ENCODE results near the gene ANO1. TPM values are rescaled to one million over a fixed set of nuclear protein-coding genes. Genes with fewer than 3 reads are reported as not detected.
A peak's percentile ranks its signal among the peaks of the same experiment; 100 is the strongest.

The ANO1 gene
- total RNA-seq, 1 donor from 2014 or later, result under 0.01 TPM

- DNase-seq, result no peak
These were observed 89.7 kb downstream of the ANO1 start for GRCh38 chr11:70167723-70168404.

- no peak for DNase-seq
These were observed 90.3 kb downstream of the ANO1 start for GRCh38 chr11:70168405-70168754.

DNA sequence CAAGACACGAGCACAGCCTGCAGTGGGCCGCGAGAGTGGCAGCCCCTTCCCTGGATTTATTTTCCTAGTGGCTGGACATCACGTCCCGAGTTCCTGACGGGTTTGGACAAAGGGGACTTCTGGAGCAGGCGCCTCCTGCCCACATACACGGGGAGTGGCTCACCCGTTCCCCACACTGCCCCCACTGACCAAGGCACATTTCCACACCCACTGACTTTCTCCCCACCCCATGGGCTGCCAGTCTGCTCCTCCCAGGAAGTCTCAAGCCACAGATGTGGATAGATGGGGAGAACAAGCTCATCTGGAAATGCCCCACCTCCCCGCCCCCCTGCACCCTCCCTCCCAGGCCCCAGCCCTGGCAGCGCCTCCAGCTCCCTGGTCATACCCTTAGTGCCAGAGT lies 91.0 kb downstream of the ANO1 start:
- DNase-seq, result no peak

GRCh38 chr11:70169632-70170031 lies 91.5 kb downstream of the ANO1 start:
- no peak for DNase-seq

DNA sequence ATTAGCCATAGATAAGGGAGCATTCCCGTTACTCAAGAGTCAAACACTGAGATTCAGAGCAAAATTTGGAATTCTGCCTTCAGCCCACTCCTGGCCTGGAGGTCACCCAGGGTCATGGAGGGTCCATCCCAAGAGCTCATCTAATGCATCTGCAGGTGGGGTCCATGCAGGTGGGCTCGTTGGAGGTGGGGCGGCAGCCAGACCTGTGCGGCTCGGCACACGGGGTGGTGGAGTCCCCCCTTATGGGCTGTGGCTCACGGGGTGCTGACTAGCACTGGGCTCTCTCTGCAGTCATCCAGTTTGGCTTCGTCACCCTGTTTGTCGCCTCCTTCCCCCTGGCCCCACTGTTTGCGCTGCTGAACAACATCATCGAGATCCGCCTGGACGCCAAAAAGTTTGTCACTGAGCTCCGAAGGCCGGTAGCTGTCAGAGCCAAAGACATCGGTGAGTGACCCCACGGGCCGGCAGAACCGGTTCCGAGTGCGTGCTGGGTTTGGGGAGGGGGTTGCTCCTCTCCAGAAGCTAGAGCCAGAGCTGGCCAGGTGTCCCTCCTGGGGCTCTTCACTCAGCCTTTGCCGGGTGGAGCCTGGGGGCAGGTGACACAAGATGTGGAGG lies 92.6 kb downstream of the ANO1 start:
- DNase-seq, result no peak

GRCh38 chr11:70173018-70173417 lies 94.9 kb downstream of the ANO1 start:
- DNase-seq, result no peak

- DNase-seq, result no peak
These were observed 96.6 kb downstream of the ANO1 start for GRCh38 chr11:70174547-70175235.

DNA sequence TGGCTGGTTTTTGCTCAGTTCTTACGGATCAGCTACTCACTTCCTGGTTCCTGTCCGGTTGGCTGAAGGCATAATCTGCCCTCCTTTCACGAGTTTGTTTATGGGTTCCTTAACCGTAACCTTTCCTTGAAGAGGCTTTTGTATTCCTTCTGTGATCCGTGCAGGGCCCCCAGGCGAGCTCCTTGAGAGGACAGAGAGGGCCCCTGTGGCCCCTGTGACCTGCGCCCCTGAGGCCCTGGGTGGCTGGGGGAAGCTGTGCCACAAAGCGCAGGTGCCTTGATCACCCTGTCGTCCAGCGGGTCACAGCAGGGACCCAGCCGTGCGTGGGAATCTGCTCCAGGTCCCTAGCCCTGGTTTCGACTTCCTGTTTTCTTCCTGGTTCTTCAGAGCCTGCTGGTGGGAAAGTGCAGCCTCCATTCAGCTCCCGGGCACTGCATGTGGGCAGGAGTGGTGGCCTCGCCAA lies 97.2 kb downstream of the ANO1 start:
- peak; percentile 18 for DNase-seq

DNA sequence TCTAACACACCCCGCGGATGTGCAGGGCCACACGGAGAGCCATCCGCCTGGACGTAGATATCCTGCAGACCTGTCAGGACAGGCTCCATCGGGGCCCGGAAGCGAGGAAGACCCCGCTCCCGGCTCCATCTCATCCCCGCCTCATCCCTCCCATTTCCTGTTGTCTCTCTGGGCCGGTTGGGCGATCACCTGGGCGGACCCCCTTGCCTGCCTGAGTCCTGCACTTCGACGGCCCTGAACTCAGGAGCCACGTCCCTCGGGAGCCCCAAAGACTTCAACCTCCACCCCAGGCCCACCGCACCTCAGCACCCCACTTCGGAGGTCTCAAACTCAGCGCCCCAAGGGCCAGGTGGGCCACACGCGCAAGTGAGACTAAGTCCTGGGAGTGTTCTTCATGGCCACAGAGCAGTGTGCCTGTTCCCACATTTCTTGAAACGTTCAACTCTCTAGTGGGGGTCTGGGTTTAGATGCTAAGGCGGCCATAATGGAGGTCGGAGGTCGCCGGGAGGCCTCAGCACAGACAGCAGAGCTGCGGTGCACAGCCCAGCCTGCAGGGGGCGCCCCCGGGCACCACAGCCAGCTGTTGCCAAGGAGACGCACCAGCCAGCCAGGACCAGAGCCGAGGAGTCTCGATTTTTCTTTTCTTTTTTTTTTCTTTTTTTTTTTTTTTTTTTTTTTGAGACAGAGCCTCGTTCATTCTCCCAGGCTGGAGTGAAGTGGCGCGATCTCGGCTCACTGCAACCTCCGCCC lies 99.0 kb downstream of the ANO1 start:
- DNase-seq, result peak; percentile 41

GRCh38 chr11:70180906-70181305 lies 102.8 kb downstream of the ANO1 start:
- no peak for DNase-seq

- DNase-seq, result no peak
These were observed 104.1 kb downstream of the ANO1 start for GRCh38 chr11:70182266-70182665.

DNA sequence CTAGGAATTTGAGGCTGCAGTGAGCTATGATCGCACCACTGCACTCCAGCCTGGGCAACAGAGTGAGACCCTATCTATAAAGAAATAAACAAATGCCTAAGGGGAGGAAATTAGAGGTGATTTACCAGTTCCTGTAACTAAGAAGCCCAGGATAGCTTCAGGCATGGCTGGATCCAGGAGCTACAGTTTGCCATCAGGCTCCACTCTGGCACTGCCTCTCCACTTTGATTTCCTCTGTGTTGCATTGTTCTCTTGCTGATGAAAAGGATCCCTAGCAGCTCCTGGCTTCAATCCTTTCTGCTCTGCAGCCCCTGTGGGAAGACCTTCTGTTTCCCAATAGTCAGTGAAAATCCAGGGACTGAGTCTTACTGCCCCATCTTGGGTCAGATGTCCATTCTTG lies 104.9 kb downstream of the ANO1 start:
- no peak for DNase-seq

DNA sequence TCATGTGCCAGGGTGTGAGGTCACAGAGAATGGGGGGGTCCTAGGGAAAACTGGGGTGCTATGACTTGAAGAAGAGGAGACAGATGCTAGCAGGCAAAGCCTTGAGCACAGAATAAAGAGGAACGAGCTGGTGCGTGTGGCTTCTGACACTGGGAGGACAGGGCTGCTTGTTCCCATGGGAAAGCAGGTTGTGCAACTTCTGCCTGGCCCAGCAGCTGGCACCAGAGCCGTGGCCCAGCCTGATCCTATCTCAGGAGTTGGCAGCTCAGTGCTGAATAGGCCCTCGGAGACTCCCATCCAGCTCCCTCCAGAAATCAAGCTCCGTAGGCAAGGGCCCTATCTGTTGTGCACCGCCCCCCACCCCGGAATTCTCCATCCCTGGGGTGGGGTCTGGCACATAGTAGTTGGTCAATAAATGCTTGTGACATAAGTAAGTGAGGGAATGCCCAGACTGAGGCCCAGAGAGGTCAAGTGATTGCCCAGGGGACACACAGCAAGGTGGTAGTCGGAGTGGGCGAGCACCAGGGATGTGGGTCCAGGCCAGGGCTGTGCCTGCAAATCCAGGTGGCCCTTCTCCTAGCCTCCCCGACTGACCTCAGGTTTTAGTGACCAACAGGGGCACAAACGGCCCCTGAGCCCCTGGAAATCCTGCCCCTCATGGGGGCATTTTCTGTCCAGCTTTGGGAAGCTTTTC lies 105.5 kb downstream of the ANO1 start:
- DNase-seq, result no peak

DNA sequence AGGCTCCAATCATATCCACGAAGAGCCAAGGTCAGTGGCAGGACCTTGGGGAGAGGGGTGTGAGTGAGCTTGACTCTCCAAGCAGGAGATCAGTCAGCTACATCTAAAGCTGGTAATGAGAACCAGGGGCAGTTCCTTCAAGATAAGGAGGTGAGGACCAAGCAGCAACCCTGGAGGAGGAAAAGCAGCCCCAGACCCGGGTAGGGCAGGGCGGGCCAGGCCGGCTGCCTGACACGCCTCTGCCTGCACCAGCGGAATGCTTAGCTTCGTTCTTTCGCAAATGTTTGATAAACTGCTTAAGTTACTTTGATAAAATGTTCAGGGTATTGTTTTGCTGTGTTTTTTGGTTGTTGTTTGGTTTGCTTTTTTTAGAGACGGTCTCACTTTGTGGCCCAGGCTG lies 106.3 kb downstream of the ANO1 start:
- no peak for DNase-seq

- DNase-seq, result no peak
These were observed 107.4 kb downstream of the ANO1 start for GRCh38 chr11:70185348-70186055.

DNA sequence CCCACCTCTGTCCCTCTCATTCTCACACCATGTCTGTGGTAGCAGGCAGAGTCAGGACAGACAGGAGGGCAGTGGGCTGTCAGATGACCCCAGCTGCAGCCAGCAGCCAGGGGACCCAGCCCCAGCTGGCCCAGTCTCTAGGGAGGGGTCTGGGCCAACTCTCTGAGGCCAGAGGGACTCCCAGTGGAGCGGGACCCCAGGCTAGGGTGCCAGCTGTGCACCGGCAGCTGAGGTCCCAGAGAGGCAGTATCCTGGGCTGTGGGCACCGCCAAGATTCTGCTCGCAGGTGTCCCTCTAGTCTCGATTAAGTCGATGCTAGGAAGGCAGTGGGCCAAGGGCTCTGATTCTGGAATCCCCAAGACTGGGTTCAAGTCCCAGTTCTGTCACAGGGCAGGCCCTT lies 108.3 kb downstream of the ANO1 start:
- no peak for DNase-seq

GRCh38 chr11:70186936-70187335 lies 108.8 kb downstream of the ANO1 start:
- DNase-seq, result no peak

DNA sequence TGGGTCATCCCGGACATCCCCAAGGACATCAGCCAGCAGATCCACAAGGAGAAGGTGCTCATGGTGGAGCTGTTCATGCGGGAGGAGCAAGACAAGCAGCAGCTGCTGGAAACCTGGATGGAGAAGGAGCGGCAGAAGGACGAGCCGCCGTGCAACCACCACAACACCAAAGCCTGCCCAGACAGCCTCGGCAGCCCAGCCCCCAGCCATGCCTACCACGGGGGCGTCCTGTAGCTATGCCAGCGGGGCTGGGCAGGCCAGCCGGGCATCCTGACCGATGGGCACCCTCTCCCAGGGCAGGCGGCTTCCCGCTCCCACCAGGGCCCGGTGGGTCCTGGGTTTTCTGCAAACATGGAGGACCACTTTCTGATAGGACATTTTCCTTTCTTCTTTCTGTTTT lies 109.7 kb downstream of the ANO1 start:
- DNase-seq, result no peak

DNA sequence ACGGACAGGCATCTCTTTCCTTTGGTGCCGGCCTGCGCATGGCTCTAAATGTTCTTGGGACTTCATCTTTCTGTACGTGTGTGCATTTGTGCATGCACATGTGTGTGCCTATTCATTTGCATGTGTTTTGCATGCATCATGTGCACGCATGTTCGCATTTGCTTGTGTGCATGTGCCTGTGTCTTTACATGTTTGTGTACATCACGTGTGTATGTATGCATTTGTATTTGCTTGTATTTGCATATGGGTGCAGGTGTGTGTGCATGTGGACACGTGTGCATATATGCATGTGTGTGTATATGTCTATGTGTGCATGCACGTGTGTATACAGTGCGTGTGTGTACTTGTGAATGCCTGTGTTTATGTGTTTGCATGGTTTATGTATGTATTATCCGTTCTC lies 111.5 kb downstream of the ANO1 start:
- no peak for DNase-seq

GRCh38 chr11:70191495-70192140 lies 113.5 kb downstream of the ANO1 start:
- DNase-seq, result peak; percentile 80

DNA sequence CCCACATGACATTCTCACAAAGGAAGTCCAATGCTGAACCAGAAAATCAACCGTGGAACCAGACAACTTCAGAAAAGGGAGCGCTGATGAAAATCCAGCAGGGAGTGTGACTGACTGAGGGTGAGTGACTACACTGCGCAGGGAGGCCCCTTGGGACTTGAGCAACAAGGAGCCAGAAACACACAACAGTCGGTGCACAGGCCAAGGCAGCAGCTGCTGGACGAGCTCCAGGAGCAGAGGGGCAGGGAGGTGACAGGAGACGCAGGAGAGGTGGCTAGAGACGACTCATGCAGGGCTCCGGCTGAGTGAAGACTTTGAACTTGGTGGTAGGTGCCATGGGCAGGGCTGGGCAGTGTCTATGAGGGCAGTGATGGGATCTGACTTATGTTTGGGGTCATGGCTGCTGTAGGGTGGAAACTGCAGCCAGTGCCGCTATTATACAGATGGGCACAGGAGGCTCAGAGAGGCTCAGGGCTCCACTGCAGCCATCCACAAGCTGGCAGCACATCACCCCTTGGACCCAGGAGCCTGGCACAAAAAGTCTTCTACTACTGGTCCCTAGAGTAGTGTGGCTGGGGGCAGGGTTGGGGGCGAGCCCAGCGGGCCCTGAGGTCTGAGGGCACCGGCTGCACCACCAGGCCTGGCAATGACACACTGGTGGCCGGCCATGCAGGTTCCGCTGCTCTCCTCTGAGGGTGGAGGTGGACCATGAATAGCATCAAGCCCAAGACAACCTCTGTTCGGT lies 114.7 kb downstream of the ANO1 start:
- no peak for DNase-seq
